ENCODE data around the gene PRAMEF2.
"Not testable (repeated sequence)": the region's sequence is repeated elsewhere in the genome, so short reads cannot be mapped to it uniquely, and the experiment has no call there.

DNA sequence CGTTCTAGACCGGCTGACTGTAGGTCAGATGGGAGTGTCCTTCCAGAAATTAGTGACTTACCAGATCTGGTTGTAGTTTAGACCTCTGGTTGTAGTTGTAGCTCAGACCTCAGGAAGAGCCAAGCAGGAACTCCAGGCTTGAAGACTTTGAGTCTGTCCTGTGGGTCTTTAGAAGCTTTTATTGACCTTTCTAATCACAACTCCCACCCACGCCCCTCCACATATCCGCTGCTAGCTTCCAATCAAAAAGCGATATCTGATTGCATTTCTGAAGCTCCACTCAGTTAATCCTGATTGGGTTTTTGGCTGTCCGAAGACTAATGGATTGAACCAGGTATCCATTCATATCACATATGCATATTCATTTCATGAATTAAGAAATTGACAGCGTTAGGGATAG, 8.3 kb upstream of the PRAMEF2 start, which contains the start of gene HNRNPCL1:
- TF ChIP-seq, protein P1, sequence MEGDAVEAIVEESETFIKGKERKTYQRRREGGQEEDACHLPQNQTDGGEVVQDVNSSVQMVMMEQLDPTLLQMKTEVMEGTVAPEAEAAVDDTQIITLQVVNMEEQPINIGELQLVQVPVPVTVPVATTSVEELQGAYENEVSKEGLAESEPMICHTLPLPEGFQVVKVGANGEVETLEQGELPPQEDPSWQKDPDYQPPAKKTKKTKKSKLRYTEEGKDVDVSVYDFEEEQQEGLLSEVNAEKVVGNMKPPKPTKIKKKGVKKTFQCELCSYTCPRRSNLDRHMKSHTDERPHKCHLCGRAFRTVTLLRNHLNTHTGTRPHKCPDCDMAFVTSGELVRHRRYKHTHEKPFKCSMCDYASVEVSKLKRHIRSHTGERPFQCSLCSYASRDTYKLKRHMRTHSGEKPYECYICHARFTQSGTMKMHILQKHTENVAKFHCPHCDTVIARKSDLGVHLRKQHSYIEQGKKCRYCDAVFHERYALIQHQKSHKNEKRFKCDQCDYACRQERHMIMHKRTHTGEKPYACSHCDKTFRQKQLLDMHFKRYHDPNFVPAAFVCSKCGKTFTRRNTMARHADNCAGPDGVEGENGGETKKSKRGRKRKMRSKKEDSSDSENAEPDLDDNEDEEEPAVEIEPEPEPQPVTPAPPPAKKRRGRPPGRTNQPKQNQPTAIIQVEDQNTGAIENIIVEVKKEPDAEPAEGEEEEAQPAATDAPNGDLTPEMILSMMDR (IDR thresholded peaks at IDR 0.05) = not testable (repeated sequence)
- TF ChIP-seq POLR2A (IDR thresholded peaks at IDR 0.05) = not testable (repeated sequence)

All from lower leg skin (tissue), 3 donors.